Measurements from ENCODE around the gene BCL6B. TPM values are rescaled to one million over a fixed set of nuclear protein-coding genes. Genes with fewer than 3 reads are reported as not detected.

BCL6B gene
- total RNA-seq, 1 experiment from 2014 or later = 11.4 TPM

GRCh38 chr17:7068268-7068667 lies 45.4 kb downstream of the BCL6B start:
- peaks cover 35% of the 10 kb centered on the region for H3K9me3 Mint-ChIP-seq
- POLR2A ChIA-PET = no interaction called here
- CTCF ChIA-PET = no interaction called here
- DNase-seq (ENCODE audit: low spot score) = no peak
- ATAC-seq = no peak
- H3K27me3 Mint-ChIP-seq (ENCODE audit: low read depth) = peaks cover 43% of the 10 kb centered on the region
- no peak overlapping the region for H3K27ac Mint-ChIP-seq
- no peaks in the 10 kb centered on the region; the same call in 1 of the 2 replicates for H3K4me1 Mint-ChIP-seq
- no peak overlapping the region for H3K4me3 Mint-ChIP-seq
- TF ChIP-seq TCF7 (CRISPR knock-in tag; IDR thresholded peaks at IDR 0.05; ENCODE audit: low read depth) (no peak), ERG (CRISPR knock-in tag; IDR thresholded peaks at IDR 0.05) (no peak)
- peaks cover 21% of the 10 kb centered on the region for H3K36me3 Mint-ChIP-seq

- POLR2A ChIA-PET = no interaction called here
- Mint-ChIP-seq H3K9me3 (peaks cover 41% of the 10 kb centered on the region), H3K36me3 (peaks cover 21% of the 10 kb centered on the region), H3K27me3 (ENCODE audit: low read depth) (peaks cover 33% of the 10 kb centered on the region), H3K4me3 (no peak overlapping the region), H3K4me1 (no peaks in the 10 kb centered on the region), H3K27ac (no peak overlapping the region)
- ATAC-seq = no peak
- CTCF ChIA-PET = interaction anchor here (0.7 kb wide), 1 partner anchor 18 kb away, joined by 3 read pairs; no protein-coding TSS in a partner anchor
- no peak for DNase-seq (ENCODE audit: low spot score)
- no peak for TF ChIP-seq ZNF671 (CRISPR knock-in tag; IDR thresholded peaks at IDR 0.05)
- TF ChIP-seq ATF2 (CRISPR knock-in tag; IDR thresholded peaks at IDR 0.05; ENCODE audit: borderline replicate concordance, low read depth) = no peak
- no peak for TF ChIP-seq USF1 (CRISPR knock-in tag; IDR thresholded peaks at IDR 0.05)
- TF ChIP-seq TEAD1 (CRISPR knock-in tag; IDR thresholded peaks at IDR 0.05) = no peak
- no peak for TF ChIP-seq CBFB (CRISPR knock-in tag; IDR thresholded peaks at IDR 0.05; ENCODE audit: low read depth)
- no peak for TF ChIP-seq GTF2I (CRISPR knock-in tag; conservative IDR thresholded peaks at IDR 0.05)
- no peak for TF ChIP-seq HMGXB4 (CRISPR knock-in tag; IDR thresholded peaks at IDR 0.05)
- TF ChIP-seq ATF6 (CRISPR knock-in tag; IDR thresholded peaks at IDR 0.05) = no peak
- TF ChIP-seq SOX15 (CRISPR knock-in tag; IDR thresholded peaks at IDR 0.05) = no peak
- no peak for TF ChIP-seq IRF2 (CRISPR knock-in tag; IDR thresholded peaks at IDR 0.05; ENCODE audit: borderline replicate concordance, low read depth)
Observed at GRCh38 chr17:7070712-7071111, 47.9 kb downstream of the BCL6B start.

- POLR2A ChIA-PET = no interaction called here
- TF ChIP-seq ETV6 (CRISPR knock-in tag; IDR thresholded peaks at IDR 0.05) (no peak), USF2 (CRISPR knock-in tag; IDR thresholded peaks at IDR 0.05) (no peak), SMAD4 (CRISPR knock-in tag; IDR thresholded peaks at IDR 0.05) (no peak), ATF6 (CRISPR knock-in tag; IDR thresholded peaks at IDR 0.05) (no peak), ATF3 (CRISPR knock-in tag; conservative IDR thresholded peaks at IDR 0.05) (no peak), ZNF263 (CRISPR knock-in tag; IDR thresholded peaks at IDR 0.05; ENCODE audit: low read depth) (no peak)
Observed at GRCh38 chr17:7072406-7072805, 49.6 kb downstream of the BCL6B start.

More at GRCh38 chr17:7072406-7072805, 49.6 kb downstream of the BCL6B start:
- ATAC-seq (no peak), DNase-seq (ENCODE audit: low spot score) (no peak)
- no peaks in the 10 kb centered on the region for H3K4me1 Mint-ChIP-seq
- no peak overlapping the region for H3K27ac Mint-ChIP-seq
- CTCF ChIA-PET = interaction anchor here (0.6 to 2.8 kb wide), 4 partner anchors 16 to 63 kb away, joined by 3 to 8 read pairs (median 4); no protein-coding TSS in a partner anchor
- H3K9me3 Mint-ChIP-seq = peaks cover 26% of the 10 kb centered on the region
- peaks cover 31% of the 10 kb centered on the region for H3K27me3 Mint-ChIP-seq (ENCODE audit: low read depth)
- peaks cover 18% of the 10 kb centered on the region for H3K36me3 Mint-ChIP-seq
- no peak overlapping the region for H3K4me3 Mint-ChIP-seq

All from WTC11 (cell line).